Stimulated activated naive CD8-positive, alpha-beta T cell treated with anti-CD3 and anti-CD28 coated beads, Interleukin-15, Interleukin-2, amounts not matched to agents 100 ng/mL and 50 ng/mL, for 24 hours (primary cell): ENCODE results near the gene SSBP1.

Experiments used
- H3K27ac Mint-ChIP-seq: one replicate; pipeline ENCODE4 v1.8.0; 2021; ENCODE audit warnings: mild to moderate bottlenecking, mixed read lengths
- H3K27me3 Mint-ChIP-seq: one replicate; pipeline ENCODE4 v1.8.0; 2021; ENCODE audit warnings: mixed read lengths
- H3K36me3 Mint-ChIP-seq: one replicate; pipeline ENCODE4 v1.8.0; 2021; ENCODE audit warnings: low read depth, mixed read lengths
- H3K4me1 Mint-ChIP-seq: one replicate; pipeline ENCODE4 v1.8.0; 2021; ENCODE audit warnings: low read depth, mixed read lengths
- H3K4me3 Mint-ChIP-seq: one replicate; pipeline ENCODE4 v1.8.0; 2021; ENCODE audit warnings: mild to moderate bottlenecking, mixed read lengths
- H3K9me3 Mint-ChIP-seq: one replicate; pipeline ENCODE4 v1.8.0; 2021; ENCODE audit warnings: mixed read lengths

Gene SSBP1

GRCh38 chr7:141776374-141776773 is 38.2 kb downstream of the SSBP1 start, which contains the start of gene TAS2R4:
TSS of gene TAS2R4 (plus strand) at chr7:141776674. CDS start at chr7:141778489, 1,815 bp downstream.
- no peaks in the 10 kb centered on the region for H3K27me3 Mint-ChIP-seq
- H3K27ac Mint-ChIP-seq = no peak within 1 kb of the TSS
- H3K36me3 Mint-ChIP-seq = peaks cover 56% of the 10 kb centered on the region
- H3K9me3 Mint-ChIP-seq = peaks cover 4% of the 10 kb centered on the region
- no peaks in the 10 kb centered on the region for H3K4me1 Mint-ChIP-seq
- no peak within 1 kb of the TSS for H3K4me3 Mint-ChIP-seq

DNA sequence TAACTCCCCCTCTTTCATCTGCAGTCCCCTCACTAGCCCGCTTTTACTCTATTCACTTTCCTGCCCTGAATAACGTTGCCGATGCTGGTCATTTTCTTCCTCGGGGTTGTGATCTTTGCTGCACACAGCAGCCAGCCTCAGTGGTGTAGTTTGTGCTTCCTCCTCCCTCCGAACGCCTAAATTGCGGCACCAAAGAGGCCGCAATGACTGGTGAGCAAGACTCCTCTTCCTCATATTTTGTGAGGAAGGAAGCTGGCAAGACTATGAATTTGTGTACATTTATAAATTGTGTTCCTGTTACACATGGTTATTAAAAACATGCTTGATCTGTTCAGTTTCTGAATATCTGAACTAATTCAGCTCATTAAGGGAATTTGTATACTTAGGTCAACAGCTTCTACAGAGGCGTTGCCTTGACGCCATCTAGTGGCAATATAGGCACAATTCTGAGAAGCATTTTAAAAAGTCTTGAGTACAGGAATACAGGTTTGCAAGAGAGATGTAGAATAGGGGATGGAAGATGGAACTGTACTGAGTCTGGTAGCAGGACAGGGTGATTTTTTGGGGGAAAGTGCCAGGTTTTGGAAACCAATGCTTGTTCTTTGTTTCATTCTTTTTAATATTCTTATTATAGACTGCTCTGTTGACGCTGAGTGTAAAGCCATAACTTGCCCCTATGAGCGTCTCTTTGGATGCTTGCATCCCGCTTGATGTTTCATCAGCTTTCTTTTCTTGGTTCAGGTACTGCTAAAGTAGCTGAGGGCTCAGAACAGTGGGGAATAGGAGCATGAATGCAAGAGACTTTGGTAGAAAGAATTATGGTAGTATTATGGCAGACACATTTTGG is 47.8 kb downstream of the SSBP1 start:
- Mint-ChIP-seq H3K27me3 (no peaks in the 10 kb centered on the region), H3K4me1 (no peaks in the 10 kb centered on the region), H3K27ac (no peak overlapping the region), H3K4me3 (no peak overlapping the region), H3K9me3 (no peaks in the 10 kb centered on the region), H3K36me3 (peaks cover 7% of the 10 kb centered on the region)

DNA sequence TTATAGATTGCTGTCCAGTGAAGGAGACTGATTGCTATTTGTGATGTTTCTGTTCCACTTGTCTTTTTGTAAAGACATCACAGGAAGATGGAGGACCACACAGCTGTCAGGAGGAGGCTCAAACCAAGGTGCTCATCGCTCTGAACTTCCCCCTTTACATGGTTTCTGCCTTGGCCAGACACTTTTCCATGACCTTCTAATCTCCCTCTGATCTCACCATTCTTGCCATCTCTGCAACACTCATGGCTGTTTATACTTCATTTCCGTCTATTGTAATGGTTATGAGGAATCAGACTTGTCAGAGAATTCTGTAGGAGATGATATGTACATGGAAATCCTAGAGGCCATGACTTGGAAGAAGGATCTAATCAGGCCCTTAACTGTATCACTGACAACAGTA is 50.1 kb downstream of the SSBP1 start:
- H3K4me1 Mint-ChIP-seq = no peaks in the 10 kb centered on the region
- no peaks in the 10 kb centered on the region for H3K27me3 Mint-ChIP-seq
- no peak overlapping the region for H3K27ac Mint-ChIP-seq
- H3K36me3 Mint-ChIP-seq = peaks cover 16% of the 10 kb centered on the region
- H3K9me3 Mint-ChIP-seq = no peaks in the 10 kb centered on the region
- no peak overlapping the region for H3K4me3 Mint-ChIP-seq

DNA sequence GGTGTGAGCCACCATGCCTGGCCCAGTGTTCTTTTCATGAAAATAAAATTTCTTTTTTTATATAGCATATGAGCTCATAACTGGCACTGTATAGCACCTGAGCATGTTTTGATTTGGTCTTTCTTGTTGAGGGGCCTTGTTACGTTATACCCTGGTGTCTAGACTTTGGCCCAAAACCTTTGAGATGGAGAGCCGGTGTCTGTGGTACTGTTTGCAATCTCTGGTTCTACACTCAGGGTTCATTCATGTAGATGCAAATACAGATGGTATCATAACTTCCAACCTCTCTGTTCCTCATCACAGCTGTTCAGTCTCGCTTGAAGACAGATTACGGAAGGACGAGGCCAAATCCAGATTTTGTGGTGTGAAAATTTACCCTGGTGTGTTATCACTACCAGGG is 51.8 kb downstream of the SSBP1 start, which contains the start of gene TAS2R5:
TSS of gene TAS2R5 (plus strand) at position 301 of the 400 bp plus-strand sequence. CDS start 145 bp downstream, outside the sequence.
- no peaks in the 10 kb centered on the region for H3K27me3 Mint-ChIP-seq
- H3K27ac Mint-ChIP-seq = no peak within 1 kb of the TSS
- no peaks in the 10 kb centered on the region for H3K4me1 Mint-ChIP-seq
- peaks cover 22% of the 10 kb centered on the region for H3K36me3 Mint-ChIP-seq
- H3K4me3 Mint-ChIP-seq = no peak within 1 kb of the TSS
- H3K9me3 Mint-ChIP-seq = no peaks in the 10 kb centered on the region

GRCh38 chr7:141792526-141792925 is 54.4 kb downstream of the SSBP1 start:
- H3K4me3 Mint-ChIP-seq = no peak overlapping the region
- no peaks in the 10 kb centered on the region for H3K27me3 Mint-ChIP-seq
- H3K9me3 Mint-ChIP-seq = no peaks in the 10 kb centered on the region
- peaks cover 29% of the 10 kb centered on the region for H3K36me3 Mint-ChIP-seq
- no peaks in the 10 kb centered on the region for H3K4me1 Mint-ChIP-seq
- H3K27ac Mint-ChIP-seq = no peak overlapping the region
